SK-N-MC (cell line): ENCODE results near the gene ANTXR1.

Source experiments
- EZH2 ChIP-seq: fragments of 200-600 bp; sonication (generic); IDR thresholded peaks from one replicate; pipeline ENCODE4 v1.6.1; 2017; ENCODE audit warnings: antibody characterized with exemption
- POLR2AphosphoS5 ChIP-seq: IDR thresholded peaks from 2 replicates; pipeline ENCODE4 v1.6.1; 2012; ENCODE audit warnings: mild to moderate bottlenecking, low read depth, low read length, borderline replicate concordance

- TF ChIP-seq POLR2AphosphoS5 (no peak), EZH2 (no peak)
These were observed 179.4 kb downstream of the ANTXR1 start for GRCh38 chr2:69192176-69192945.
